GM20000 (cell line): ENCODE results near the gene HIPK2.

Experiments
- DNase-seq: peaks from one replicate; pipeline ENCODE4 v3.0.0; 2012; ENCODE audit warnings: low spot score
- TF ChIP-seq, protein P1 (sequence below): IDR thresholded peaks from 2 replicates; pipeline ENCODE4 v1.5.1; 2012; ENCODE audit warnings: mild to moderate bottlenecking, control low read depth; ENCODE audit errors: extremely low read depth, missing control alignments

Gene HIPK2

GRCh38 chr7:139548302-139549028 is 229.3 kb downstream of the HIPK2 start:
- DNase-seq, result no peak
- TF ChIP-seq, protein P1, sequence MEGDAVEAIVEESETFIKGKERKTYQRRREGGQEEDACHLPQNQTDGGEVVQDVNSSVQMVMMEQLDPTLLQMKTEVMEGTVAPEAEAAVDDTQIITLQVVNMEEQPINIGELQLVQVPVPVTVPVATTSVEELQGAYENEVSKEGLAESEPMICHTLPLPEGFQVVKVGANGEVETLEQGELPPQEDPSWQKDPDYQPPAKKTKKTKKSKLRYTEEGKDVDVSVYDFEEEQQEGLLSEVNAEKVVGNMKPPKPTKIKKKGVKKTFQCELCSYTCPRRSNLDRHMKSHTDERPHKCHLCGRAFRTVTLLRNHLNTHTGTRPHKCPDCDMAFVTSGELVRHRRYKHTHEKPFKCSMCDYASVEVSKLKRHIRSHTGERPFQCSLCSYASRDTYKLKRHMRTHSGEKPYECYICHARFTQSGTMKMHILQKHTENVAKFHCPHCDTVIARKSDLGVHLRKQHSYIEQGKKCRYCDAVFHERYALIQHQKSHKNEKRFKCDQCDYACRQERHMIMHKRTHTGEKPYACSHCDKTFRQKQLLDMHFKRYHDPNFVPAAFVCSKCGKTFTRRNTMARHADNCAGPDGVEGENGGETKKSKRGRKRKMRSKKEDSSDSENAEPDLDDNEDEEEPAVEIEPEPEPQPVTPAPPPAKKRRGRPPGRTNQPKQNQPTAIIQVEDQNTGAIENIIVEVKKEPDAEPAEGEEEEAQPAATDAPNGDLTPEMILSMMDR, result no peak

GRCh38 chr7:139544645-139545044 is 233.2 kb downstream of the HIPK2 start:
- DNase-seq, result no peak

GRCh38 chr7:139543801-139544603 is 233.8 kb downstream of the HIPK2 start:
- DNase-seq, result no peak
- TF ChIP-seq, protein P1, result no peak

More at GRCh38 chr7:139544645-139545044, 233.2 kb downstream of the HIPK2 start:
- TF ChIP-seq, protein P1, result no peak

DNA sequence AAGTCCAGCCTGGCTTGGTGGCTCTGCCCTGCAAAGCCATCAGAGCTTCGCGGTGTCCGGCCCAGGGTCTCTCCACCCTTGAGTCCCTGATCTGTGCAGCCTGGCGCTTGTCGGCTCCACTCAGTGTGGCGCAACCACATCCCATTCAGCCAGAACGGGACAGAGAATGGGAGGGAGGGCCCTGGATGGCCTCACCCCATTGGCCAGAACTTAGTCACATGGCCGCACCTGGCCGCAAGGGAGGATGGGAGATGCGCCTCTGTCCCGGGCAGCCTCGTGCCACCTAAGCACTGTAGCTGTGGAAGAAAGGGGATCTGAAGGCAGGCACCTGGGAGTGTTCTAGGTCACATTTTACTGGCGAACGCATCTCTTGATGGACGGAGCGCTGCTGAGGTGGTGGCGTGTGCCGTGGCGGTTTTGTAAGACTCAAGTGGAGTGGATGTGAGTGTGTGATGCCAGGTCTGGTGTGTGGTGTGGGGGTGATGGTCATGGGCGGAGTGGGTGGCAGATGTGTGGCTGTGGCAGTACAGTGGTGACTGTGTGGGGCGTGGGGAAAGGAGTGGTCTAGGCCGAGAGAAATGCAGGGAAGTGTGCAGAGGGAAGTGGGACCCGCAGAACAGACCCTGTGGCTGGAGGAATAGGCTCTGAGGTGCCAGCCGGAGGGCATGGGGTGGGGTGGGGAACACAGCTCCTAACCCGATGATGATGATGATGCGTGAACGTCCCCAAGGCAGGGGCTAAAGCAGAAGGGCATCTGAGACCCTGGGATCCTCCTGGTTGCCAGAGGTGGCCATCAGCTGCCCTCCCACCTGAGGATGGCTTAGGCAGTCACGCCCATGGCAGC is 235.3 kb downstream of the HIPK2 start:
- TF ChIP-seq, protein P1, result no peak

DNA sequence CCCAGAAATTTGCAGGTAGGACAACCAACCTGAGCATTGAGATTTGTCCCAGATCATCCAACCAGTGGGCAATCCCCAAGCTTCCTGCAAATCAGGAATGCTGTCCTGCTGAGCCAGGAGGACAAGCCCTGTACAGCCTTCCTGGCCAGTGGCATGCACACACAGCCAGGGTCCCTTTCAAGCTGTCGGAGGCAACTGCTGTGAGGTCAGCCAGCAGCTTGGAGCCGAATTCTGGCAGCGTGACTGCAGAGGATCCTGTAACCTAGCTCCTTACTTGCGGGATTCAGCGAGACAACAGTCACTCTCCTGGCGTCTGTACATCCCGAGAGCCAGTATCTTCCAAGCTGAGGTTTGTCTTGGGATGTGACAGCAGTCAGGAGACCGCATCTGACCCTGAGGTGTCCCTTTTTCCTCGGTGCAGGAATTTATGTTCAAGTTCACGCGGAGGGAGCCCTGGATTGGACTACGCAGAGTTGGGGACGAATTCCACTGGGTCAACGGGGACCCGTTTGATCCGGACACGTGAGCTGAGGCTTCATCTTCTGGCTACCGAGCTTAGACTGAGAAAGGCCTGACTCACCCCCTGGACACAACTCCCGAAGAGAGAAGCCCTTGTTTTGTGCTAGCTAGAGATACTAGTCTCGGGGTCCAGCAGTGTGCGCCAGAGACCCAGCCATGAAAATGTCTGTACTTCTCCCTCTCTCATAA is 236.0 kb downstream of the HIPK2 start:
- TF ChIP-seq, protein P1, result no peak
- no peak for DNase-seq

More for the DNA sequence above, 235.3 kb downstream of the HIPK2 start:
- no peak for DNase-seq

DNA sequence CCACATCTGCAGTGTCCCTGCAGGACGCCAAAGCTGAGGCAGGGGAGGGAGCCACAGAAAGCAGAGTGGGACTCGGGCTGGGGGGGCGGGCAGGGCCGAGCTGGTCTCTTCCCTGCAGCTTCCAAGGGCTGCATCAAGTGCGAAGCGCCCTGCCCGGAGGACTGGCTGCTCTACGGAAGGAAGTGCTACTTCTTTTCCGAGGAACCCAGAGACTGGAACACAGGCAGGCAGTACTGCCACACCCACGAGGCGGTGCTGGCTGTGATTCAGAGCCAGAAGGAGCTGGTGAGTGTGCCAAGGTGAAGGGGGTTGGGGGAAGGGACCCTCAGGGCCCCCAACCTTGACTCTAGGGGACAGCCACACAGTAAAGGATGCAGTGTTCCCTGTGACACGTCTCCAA is 237.6 kb downstream of the HIPK2 start:
- no peak for DNase-seq
- TF ChIP-seq, protein P1, result no peak
